Colonic mucosa (tissue), 4 donors: ENCODE measurements around the gene RPL12. TPM values are rescaled to one million over a fixed set of nuclear protein-coding genes. Genes with fewer than 3 reads are reported as not detected.

ENCODE experiments used
- DNase-seq: peaks from one replicate; pipeline ENCODE4 v3.0.0-alpha.2; 2020
- H3K27ac ChIP-seq: fragments of 200-600 bp; one replicate; pipeline ENCODE4 v1.8.0; 2021
- H3K27me3 ChIP-seq: fragments of 200-600 bp; one replicate; pipeline ENCODE4 v1.8.0; 2021
- H3K36me3 ChIP-seq: fragments of 200-600 bp; one replicate; pipeline ENCODE4 v1.8.0; 2021
- H3K4me1 ChIP-seq: fragments of 200-600 bp; one replicate; pipeline ENCODE4 v1.8.0; 2021; ENCODE audit warnings: mild to moderate bottlenecking
- H3K4me3 ChIP-seq: fragments of 200-600 bp; one replicate; pipeline ENCODE4 v1.8.0; 2021
- H3K9ac ChIP-seq, 2 donors: one replicate each; pipeline ENCODE4 v1.7.0; 2013; ENCODE audit warnings: control low read depth in 2 of 2, low read depth in 2 of 2, low read length in 2 of 2
- H3K9me3 ChIP-seq: fragments of 200-600 bp; one replicate; pipeline ENCODE4 v1.8.0; 2021
- CTCF ChIP-seq: fragments of 200-600 bp; IDR thresholded peaks from one replicate; pipeline ENCODE4 v1.8.0; 2022; ENCODE audit warnings: antibody characterized with exemption, mild to moderate bottlenecking
- intact Hi-C: fragments of 100-400 bp; cut with DNase I; formaldehyde crosslinking; loops from one replicate; pipeline ENCODE4 v1.14.1; 2022
- total RNA-seq, 2 donors: library from RNA; stranded (reverse); fragmentation: NEBNext Ultra II Directional in 1 of 2; extraction: Animal tissue kit (Norgen Biotek cat#: 25700) in 1 of 2; gene quantifications; one replicate each; pipeline ENCODE4 v1.2.1, GENCODE V29; 2021
- donor health status: healthy.
- donor health status: DM: no; HTN: no; CAD: no.
- donor health status: DM: no; HTN: no; CAD: no.

The RPL12 gene
- total RNA-seq, 2 donors from 2014 or later: 916 to 973 TPM

GRCh38 chr9:127398275-127398647, 52.9 kb downstream of the RPL12 start:
- H3K9me3 ChIP-seq: no peaks in the 10 kb centered on the region
- H3K4me1 ChIP-seq: peaks cover 4% of the 10 kb centered on the region
- intact Hi-C loops: loop anchor here (5.0 to 10.0 kb wide), 3 partner anchors 49 to 183 kb away; no protein-coding TSS in a partner anchor
- no peak for TF ChIP-seq CTCF
- H3K27ac ChIP-seq: no peak overlapping the region
- peak overlapping the region; percentile 53 to 74 for H3K9ac ChIP-seq
- H3K36me3 ChIP-seq: no peaks in the 10 kb centered on the region
- H3K27me3 ChIP-seq: no peaks in the 10 kb centered on the region
- no peak for DNase-seq
- H3K4me3 ChIP-seq: peak overlapping the region; percentile 66

Other genes starting within 250 kb of the RPL12 start
- gene GARNL3, start 186.6 kb downstream of the RPL12 start, total RNA-seq: 1 to 10 TPM; 4.1 to 5.1 TPM
- 10 to 100 TPM; 20.4 to 33.6 TPM for gene SLC2A8, start 54.2 kb downstream of the RPL12 start, total RNA-seq
- gene ZNF79, start 27.0 kb downstream of the RPL12 start, total RNA-seq: 1 to 10 TPM; 5.8 to 6.4 TPM
- gene LRSAM1, start 104 bp upstream of the RPL12 start, total RNA-seq: 10 to 100 TPM; 14.7 to 15.6 TPM
- 10 to 100 TPM in 1 of 2 donors, 1 to 10 TPM in 1; 8.2 to 15.8 TPM for gene STXBP1, start 160.9 kb upstream of the RPL12 start, total RNA-seq